PFSK-1 (cell line): ENCODE data around the gene NMRK1.

Experiments used
- POLR2AphosphoS5 ChIP-seq: IDR thresholded peaks from 2 replicates; pipeline ENCODE4 v1.6.1; 2012; ENCODE audit warnings: low read depth, mild to moderate bottlenecking, control low read depth, low read length, moderate library complexity
- TAF1 ChIP-seq: IDR thresholded peaks from 2 replicates; pipeline ENCODE4 v1.6.1; 2012; ENCODE audit warnings: low read length, control low read depth, borderline replicate concordance; ENCODE audit not compliant: insufficient read depth
- TF ChIP-seq, protein P1 (sequence below), 2 experiments: IDR thresholded peaks; 2 replicates each; pipeline versions ENCODE4 v1.6.1 to v1.8.0; 2011 to 2012; ENCODE audit warnings: low read depth in 2 of 2, low read length in 2 of 2, control low read depth in 1 of 2, inconsistent platforms in 1 of 2, mild to moderate bottlenecking in 1 of 2, moderate library complexity in 1 of 2; ENCODE audit not compliant: insufficient read depth in 1 of 2

DNA sequence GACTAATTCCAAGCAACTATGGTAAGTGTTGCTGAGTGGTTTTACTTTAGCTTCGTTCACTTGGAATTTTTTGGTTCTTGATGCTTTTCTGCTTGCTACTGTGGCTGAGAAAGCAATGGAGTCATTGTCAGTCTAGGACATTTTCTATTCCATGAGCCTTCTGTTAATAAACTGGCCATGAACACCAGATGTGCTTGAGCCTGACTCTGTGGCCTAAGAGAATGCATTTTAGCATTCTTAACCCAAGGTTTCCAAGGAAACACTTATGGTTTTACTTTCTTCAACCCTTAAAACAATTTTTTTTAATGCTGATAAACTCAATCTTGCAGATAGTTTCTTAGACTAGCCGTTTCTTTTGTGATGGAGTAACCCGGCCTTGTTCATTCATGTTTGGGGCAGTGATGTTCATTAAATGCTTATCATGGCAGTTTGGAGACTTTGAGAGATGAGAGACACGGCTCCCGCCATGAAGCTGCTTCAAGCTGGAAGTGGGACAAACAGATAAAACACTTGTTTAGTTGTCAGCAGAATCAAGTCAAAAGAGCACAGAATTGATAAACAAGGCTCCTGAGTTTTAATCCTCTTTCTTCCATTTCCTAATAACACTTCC, 42.8 kb upstream of the NMRK1 start:
- TF ChIP-seq TAF1 (no peak), POLR2AphosphoS5 (no peak)
- TF ChIP-seq, protein P1, sequence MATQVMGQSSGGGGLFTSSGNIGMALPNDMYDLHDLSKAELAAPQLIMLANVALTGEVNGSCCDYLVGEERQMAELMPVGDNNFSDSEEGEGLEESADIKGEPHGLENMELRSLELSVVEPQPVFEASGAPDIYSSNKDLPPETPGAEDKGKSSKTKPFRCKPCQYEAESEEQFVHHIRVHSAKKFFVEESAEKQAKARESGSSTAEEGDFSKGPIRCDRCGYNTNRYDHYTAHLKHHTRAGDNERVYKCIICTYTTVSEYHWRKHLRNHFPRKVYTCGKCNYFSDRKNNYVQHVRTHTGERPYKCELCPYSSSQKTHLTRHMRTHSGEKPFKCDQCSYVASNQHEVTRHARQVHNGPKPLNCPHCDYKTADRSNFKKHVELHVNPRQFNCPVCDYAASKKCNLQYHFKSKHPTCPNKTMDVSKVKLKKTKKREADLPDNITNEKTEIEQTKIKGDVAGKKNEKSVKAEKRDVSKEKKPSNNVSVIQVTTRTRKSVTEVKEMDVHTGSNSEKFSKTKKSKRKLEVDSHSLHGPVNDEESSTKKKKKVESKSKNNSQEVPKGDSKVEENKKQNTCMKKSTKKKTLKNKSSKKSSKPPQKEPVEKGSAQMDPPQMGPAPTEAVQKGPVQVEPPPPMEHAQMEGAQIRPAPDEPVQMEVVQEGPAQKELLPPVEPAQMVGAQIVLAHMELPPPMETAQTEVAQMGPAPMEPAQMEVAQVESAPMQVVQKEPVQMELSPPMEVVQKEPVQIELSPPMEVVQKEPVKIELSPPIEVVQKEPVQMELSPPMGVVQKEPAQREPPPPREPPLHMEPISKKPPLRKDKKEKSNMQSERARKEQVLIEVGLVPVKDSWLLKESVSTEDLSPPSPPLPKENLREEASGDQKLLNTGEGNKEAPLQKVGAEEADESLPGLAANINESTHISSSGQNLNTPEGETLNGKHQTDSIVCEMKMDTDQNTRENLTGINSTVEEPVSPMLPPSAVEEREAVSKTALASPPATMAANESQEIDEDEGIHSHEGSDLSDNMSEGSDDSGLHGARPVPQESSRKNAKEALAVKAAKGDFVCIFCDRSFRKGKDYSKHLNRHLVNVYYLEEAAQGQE (IDR thresholded peaks at IDR 0.05; ENCODE audit: insufficient read depth in 1 of 2, low read depth in 2 of 2, low read length in 2 of 2): no peak
